Uterus (tissue), 4 donors: ENCODE data around the gene SLC34A2. TPM values are rescaled to one million over a fixed set of nuclear protein-coding genes. Genes with fewer than 3 reads are reported as not detected.

Source experiments
- DNase-seq, 2 donors: peaks; one replicate each; pipeline ENCODE4 v3.0.0-alpha.2; 2019 to 2020
- H3K27ac ChIP-seq, 2 donors: fragments of 200-600 bp; sonication (generic); 1 replicate in 1 of 2; 2 replicates in 1 of 2; pipeline ENCODE4 v1.5.1; 2016 to 2018
- H3K27me3 ChIP-seq, 2 donors: fragments of 200-600 bp; sonication (generic); one replicate each; pipeline ENCODE4 v1.5.1; 2018 to 2019; ENCODE audit warnings: control low read depth in 1 of 2
- H3K36me3 ChIP-seq, 2 donors: fragments of 200-600 bp; sonication (generic); one replicate each; pipeline ENCODE4 v1.5.1; 2019; ENCODE audit warnings: control low read depth in 1 of 2
- H3K4me1 ChIP-seq, 2 donors: fragments of 200-600 bp; sonication (generic); one replicate each; pipeline ENCODE4 v1.5.1; 2018 to 2019; ENCODE audit warnings: control low read depth in 1 of 2
- H3K4me3 ChIP-seq, 2 donors: fragments of 200-600 bp; sonication (generic); 1 replicate in 1 of 2; 2 replicates in 1 of 2; pipeline ENCODE4 v1.5.1; 2018 to 2019; ENCODE audit warnings: mild to moderate bottlenecking in 1 of 2
- H3K9me3 ChIP-seq, 2 donors: fragments of 200-600 bp; sonication (generic); one replicate each; pipeline ENCODE4 v1.5.1; 2019; ENCODE audit warnings: control low read depth in 1 of 2
- POLR2A ChIP-seq, 2 donors: fragments of 450-650 bp; IDR thresholded peaks; one replicate each; pipeline ENCODE4 v1.6.1; 2016; ENCODE audit warnings: antibody characterized with exemption in 2 of 2, mild to moderate bottlenecking in 1 of 2, moderate library complexity in 1 of 2
- intact Hi-C: fragments of 100-400 bp; cut with DNase I; formaldehyde crosslinking; loops from one replicate; pipeline ENCODE4 v1.15.1; 2023; ENCODE audit warnings: low total_unique reads
- total RNA-seq, 4 donors: library from RNA; depleted of rRNA in 3 of 4; stranded (reverse); fragments of >200 nt in 3 of 4; gene quantifications; one replicate each; pipeline versions ENCODE4 v1.1.0 to v1.2.4, GENCODE V29; 2014 to 2023
- TF ChIP-seq, protein P1 (sequence below), 4 experiments: fragments of 200-600 bp in 2 of 4; fragments of 450-650 bp in 2 of 4; sonication (generic) in 2 of 4; IDR thresholded peaks; one replicate each; pipeline ENCODE4 v1.5.1; 2016 to 2019; ENCODE audit warnings: antibody characterized with exemption in 4 of 4, mild to moderate bottlenecking in 2 of 4, moderate library complexity in 1 of 4
- donor health status: DM: yes; HTN: yes; CAD: no.

The SLC34A2 gene
- total RNA-seq, 4 donors from 2014 or later: 2.6 to 31.2 (median 4.1) TPM; not detected in 1

DNA sequence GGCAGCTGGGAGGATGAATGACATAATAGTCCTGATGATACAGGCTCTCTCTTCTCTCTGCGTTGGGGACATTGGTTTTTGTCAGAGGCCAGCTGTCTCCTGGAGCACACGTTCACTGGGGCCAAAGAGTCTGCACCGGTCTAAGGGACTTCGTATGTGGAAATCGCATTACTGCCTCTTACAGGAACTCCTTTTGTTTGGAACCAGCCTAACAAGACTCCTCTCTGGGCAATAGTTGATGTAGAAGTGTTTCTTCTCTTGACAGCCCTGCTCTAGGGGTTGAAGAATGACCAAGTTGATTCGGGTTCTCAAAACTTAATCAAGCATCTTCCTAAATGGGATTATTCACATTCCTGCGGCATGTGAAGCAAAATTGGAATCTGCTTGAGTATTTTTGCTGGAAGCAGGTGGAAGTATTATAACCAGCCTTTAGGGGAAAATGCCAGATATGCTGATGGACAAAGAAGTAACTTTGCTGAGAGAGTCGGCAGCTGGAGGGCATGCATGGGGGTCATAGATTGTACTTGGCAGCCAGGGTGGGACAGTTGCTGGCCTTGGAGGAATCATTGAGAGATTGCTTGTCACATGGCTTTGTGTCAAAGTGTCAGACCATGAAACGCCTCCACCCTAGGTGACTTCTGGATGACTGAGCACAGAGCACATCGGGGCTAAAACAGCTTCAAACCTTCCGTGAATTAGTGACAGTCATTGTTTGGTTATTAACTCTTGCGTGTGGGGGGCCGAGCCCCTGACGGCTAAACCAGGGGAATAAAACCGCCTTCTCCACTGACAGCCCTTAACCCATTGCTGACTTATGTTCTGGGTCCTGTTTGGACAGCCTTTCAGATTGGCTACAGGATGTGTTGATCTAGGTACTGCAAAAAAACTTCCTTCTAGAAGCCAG, 34.4 kb upstream of the SLC34A2 start:
- Histone ChIP-seq H3K36me3 (no peaks in the 10 kb centered on the region), H3K27ac (no peak overlapping the region), H3K9me3 (no peaks in the 10 kb centered on the region), H3K4me1 (no peaks in the 10 kb centered on the region), H3K27me3 (no peaks in the 10 kb centered on the region), H3K4me3 (no peak overlapping the region)
- no peak for DNase-seq
- intact Hi-C loops: no loop called here
- TF ChIP-seq, protein P1, sequence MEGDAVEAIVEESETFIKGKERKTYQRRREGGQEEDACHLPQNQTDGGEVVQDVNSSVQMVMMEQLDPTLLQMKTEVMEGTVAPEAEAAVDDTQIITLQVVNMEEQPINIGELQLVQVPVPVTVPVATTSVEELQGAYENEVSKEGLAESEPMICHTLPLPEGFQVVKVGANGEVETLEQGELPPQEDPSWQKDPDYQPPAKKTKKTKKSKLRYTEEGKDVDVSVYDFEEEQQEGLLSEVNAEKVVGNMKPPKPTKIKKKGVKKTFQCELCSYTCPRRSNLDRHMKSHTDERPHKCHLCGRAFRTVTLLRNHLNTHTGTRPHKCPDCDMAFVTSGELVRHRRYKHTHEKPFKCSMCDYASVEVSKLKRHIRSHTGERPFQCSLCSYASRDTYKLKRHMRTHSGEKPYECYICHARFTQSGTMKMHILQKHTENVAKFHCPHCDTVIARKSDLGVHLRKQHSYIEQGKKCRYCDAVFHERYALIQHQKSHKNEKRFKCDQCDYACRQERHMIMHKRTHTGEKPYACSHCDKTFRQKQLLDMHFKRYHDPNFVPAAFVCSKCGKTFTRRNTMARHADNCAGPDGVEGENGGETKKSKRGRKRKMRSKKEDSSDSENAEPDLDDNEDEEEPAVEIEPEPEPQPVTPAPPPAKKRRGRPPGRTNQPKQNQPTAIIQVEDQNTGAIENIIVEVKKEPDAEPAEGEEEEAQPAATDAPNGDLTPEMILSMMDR (IDR thresholded peaks at IDR 0.05): no peak
- TF ChIP-seq POLR2A (IDR thresholded peaks at IDR 0.05): no peak

DNA sequence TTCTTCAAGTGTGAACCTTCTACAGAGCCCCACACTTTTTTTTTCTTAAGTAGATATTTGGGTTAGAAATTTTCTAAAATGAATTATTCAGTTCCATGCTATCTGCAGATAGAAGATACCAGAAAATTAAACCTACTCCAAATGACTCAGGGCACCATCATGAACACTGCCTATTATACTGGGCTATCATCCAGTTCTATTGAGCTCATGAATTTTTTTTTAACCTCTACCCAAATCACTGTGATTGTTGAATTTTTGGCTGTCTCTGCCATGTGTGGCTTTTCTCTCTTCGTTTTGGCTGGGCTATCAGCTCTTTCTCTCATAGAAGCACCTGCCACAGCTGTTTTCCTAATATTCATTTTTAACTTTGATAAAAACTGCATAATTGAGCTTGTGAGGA, 31.0 kb upstream of the SLC34A2 start:
- H3K36me3 ChIP-seq: no peaks in the 10 kb centered on the region
- intact Hi-C loops: no loop called here
- no peaks in the 10 kb centered on the region for H3K27me3 ChIP-seq
- H3K4me3 ChIP-seq: no peak overlapping the region
- no peak for DNase-seq
- TF ChIP-seq, protein P1 (IDR thresholded peaks at IDR 0.05): no peak
- TF ChIP-seq POLR2A (IDR thresholded peaks at IDR 0.05): no peak
- no peak overlapping the region for H3K27ac ChIP-seq
- H3K9me3 ChIP-seq: no peaks in the 10 kb centered on the region
- H3K4me1 ChIP-seq: no peaks in the 10 kb centered on the region

DNA sequence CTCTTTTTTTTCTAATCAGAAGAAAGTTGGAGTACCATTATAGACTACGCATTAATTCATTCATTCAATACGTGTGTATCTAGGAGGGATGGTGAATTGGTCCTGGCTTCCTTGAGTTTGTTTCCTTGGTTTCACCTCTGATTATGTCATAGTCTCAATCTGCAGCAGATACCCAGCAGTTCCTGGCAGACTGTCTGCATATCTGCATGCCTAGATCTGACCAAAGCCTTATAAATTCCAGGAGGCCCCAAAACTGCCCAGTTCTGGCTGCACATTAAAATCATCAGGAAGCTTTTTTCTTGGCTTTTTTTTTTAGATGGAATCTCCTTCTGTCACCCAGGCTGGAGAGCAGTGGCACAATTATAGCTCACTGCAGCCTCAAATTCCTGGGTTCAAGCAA, 27.2 kb upstream of the SLC34A2 start:
- H3K36me3 ChIP-seq: no peaks in the 10 kb centered on the region
- H3K27ac ChIP-seq: no peak overlapping the region
- no peaks in the 10 kb centered on the region for H3K4me1 ChIP-seq
- DNase-seq: no peak
- H3K4me3 ChIP-seq: no peak overlapping the region
- no peaks in the 10 kb centered on the region for H3K27me3 ChIP-seq
- intact Hi-C loops: no loop called here
- no peaks in the 10 kb centered on the region for H3K9me3 ChIP-seq
- no peak for TF ChIP-seq POLR2A (IDR thresholded peaks at IDR 0.05)
- TF ChIP-seq, protein P1 (IDR thresholded peaks at IDR 0.05): no peak

DNA sequence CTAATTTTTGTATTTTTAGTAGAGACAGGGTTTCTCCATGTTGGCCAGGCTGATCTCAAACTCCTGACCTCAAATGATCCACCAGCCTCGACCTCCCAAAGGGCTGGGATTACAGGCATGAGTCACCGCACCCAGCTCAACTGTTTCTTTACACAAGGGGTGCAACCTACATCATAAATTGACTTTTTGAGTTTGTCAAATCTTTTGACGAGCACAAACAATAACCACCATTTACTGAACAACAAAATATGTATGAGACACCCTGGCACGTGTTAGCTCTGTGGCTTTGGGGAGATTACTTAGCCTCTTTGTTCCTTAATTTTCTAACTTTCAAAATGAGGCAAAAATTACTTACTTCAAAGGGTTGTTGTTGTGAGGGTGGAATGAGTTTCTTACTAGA, 23.5 kb upstream of the SLC34A2 start:
- Histone ChIP-seq H3K27ac (no peak overlapping the region), H3K27me3 (no peaks in the 10 kb centered on the region), H3K4me3 (no peak overlapping the region), H3K36me3 (no peaks in the 10 kb centered on the region), H3K9me3 (no peaks in the 10 kb centered on the region), H3K4me1 (no peaks in the 10 kb centered on the region)
- intact Hi-C loops: no loop called here
- DNase-seq: no peak
- TF ChIP-seq, protein P1 (IDR thresholded peaks at IDR 0.05): no peak
- TF ChIP-seq POLR2A (IDR thresholded peaks at IDR 0.05): no peak

DNA sequence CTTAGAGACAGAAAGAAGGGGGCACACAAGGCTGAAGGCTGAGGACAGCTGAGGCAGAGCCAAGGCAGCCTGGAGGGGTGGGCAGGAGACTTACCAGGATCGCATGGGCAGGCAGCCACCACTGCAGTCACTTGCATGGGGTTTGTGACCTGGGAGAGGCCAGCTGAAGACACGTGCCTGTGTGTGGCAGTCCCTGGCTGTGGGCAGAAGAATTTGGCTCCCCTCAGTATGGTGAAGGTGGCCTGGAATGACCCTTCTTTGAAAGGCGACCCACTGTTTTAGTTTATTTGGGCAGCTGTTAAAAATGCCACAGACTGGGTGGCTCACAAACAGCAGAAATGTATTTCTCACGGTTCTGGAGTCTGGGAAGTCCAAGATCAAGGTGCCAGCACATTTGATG, 22.1 kb upstream of the SLC34A2 start:
- intact Hi-C loops: no loop called here
- Histone ChIP-seq H3K4me3 (no peak overlapping the region), H3K4me1 (no peaks in the 10 kb centered on the region), H3K9me3 (no peaks in the 10 kb centered on the region), H3K27ac (no peak overlapping the region), H3K36me3 (no peaks in the 10 kb centered on the region), H3K27me3 (no peaks in the 10 kb centered on the region)
- TF ChIP-seq POLR2A (IDR thresholded peaks at IDR 0.05): no peak
- TF ChIP-seq, protein P1 (IDR thresholded peaks at IDR 0.05): no peak
- DNase-seq: no peak
